HepG2 (cell line): ENCODE data around the gene NFKB2. TPM values are rescaled to one million over a fixed set of nuclear protein-coding genes. Genes with fewer than 3 reads are reported as not detected.
A peak's percentile ranks its signal among the peaks of the same experiment; 100 is the strongest.

Source experiments
- DNMT1 ChIP-seq: sonication (generic); formaldehyde crosslinking; IDR thresholded peaks from 2 replicates; pipeline ENCODE4 v1.5.1; 2020; ENCODE audit warnings: mild to moderate bottlenecking, missing genetic modification reagents
- EHMT2 ChIP-seq: fragments of 200-600 bp; sonication (generic); IDR thresholded peaks from 2 replicates; pipeline ENCODE4 v1.7.0; 2017; ENCODE audit warnings: antibody characterized with exemption, low read depth, low read length, borderline replicate concordance
- HMGXB4 ChIP-seq, 2 experiments: sonication (generic) in 1 of 2; formaldehyde crosslinking in 1 of 2; IDR thresholded peaks; 2 replicates each; pipeline versions ENCODE4 v1.4.0 to v1.6.1; 2018 to 2020; ENCODE audit warnings: missing genetic modification reagents in 2 of 2, borderline replicate concordance in 1 of 2, low read depth in 1 of 2, mild to moderate bottlenecking in 1 of 2, missing biosample characterization in 1 of 2
- IKZF5 ChIP-seq: IDR thresholded peaks from 2 replicates; pipeline ENCODE4 v1.6.1; 2018; ENCODE audit warnings: missing genetic modification reagents, mild to moderate bottlenecking, missing compliant biosample characterization
- KLF16 ChIP-seq, 2 experiments: sonication (generic) in 1 of 2; formaldehyde crosslinking in 1 of 2; IDR thresholded peaks; 2 replicates each; pipeline versions ENCODE4 v1.6.1 to v1.8.0; 2016 to 2023; ENCODE audit warnings: missing genetic modification reagents in 2 of 2, missing compliant biosample characterization in 1 of 2
- MIXL1 ChIP-seq: IDR thresholded peaks from 2 replicates; pipeline ENCODE4 v1.6.1; 2016
- PAWR ChIP-seq: sonication (generic); formaldehyde crosslinking; IDR thresholded peaks from 2 replicates; pipeline ENCODE4 v1.4.0; 2020; ENCODE audit warnings: missing genetic modification reagents, mild to moderate bottlenecking, borderline replicate concordance
- SMARCE1 ChIP-seq: fragments of 450-650 bp; IDR thresholded peaks from 2 replicates; pipeline ENCODE4 v1.6.1; 2017; ENCODE audit warnings: borderline replicate concordance
- SPEN ChIP-seq: sonication (generic); formaldehyde crosslinking; IDR thresholded peaks from 2 replicates; pipeline ENCODE4 v1.5.1; 2020; ENCODE audit warnings: low read depth, mild to moderate bottlenecking, missing genetic modification reagents
- TBL1XR1 ChIP-seq: fragments of 150-350 bp; IDR thresholded peaks from 2 replicates; pipeline ENCODE4 v1.6.1; 2014; ENCODE audit warnings: borderline replicate concordance, low read length; ENCODE audit not compliant: partially characterized antibody
- THAP9 ChIP-seq: sonication (generic); formaldehyde crosslinking; IDR thresholded peaks from 2 replicates; pipeline ENCODE4; 2020; ENCODE audit warnings: missing genetic modification reagents, mild to moderate bottlenecking, borderline replicate concordance
- ZBTB38 ChIP-seq: sonication (generic); formaldehyde crosslinking; IDR thresholded peaks from 2 replicates; pipeline ENCODE4 v1.5.1; 2020; ENCODE audit warnings: mild to moderate bottlenecking, missing genetic modification reagents
- ZFP82 ChIP-seq: sonication (generic); formaldehyde crosslinking; IDR thresholded peaks from 2 replicates; pipeline ENCODE4 v1.5.1; 2020; ENCODE audit warnings: mild to moderate bottlenecking, missing genetic modification reagents, borderline replicate concordance
- ZKSCAN8 ChIP-seq: IDR thresholded peaks from 2 replicates; pipeline ENCODE4 v1.6.1; 2016; ENCODE audit warnings: borderline replicate concordance, missing genetic modification reagents, missing compliant biosample characterization
- ZNF10 ChIP-seq: sonication (generic); formaldehyde crosslinking; IDR thresholded peaks from 2 replicates; pipeline ENCODE4 v1.4.0; 2020; ENCODE audit warnings: mild to moderate bottlenecking, low read depth, missing genetic modification reagents, borderline replicate concordance
- ZNF446 ChIP-seq: sonication (generic); formaldehyde crosslinking; IDR thresholded peaks from 2 replicates; pipeline ENCODE4 v1.5.0; 2020; ENCODE audit warnings: mild to moderate bottlenecking, missing genetic modification reagents
- ZNF670 ChIP-seq: sonication (generic); formaldehyde crosslinking; IDR thresholded peaks from 2 replicates; pipeline ENCODE4 v1.8.0; 2022; ENCODE audit warnings: mild to moderate bottlenecking, missing genetic modification reagents, borderline replicate concordance
- polyA plus RNA-seq, 8 experiments: library from polyadenylated mRNA; depleted of rRNA in 3 of 8; stranded (reverse) in 7 of 8; unstranded in 1 of 8; fragments of >200 nt; fragmentation: Illumina TruSeq in 4 of 8; extraction: Trizol in 4 of 8; gene quantifications; 2 replicates each; pipeline versions ENCODE4 v1.2.1 to v1.2.3, GENCODE V29; 2011 to 2016; ENCODE audit warnings: low read depth in 4 of 8, missing spikeins in 1 of 8, mixed read lengths in 1 of 8; ENCODE audit not compliant: insufficient read depth in 1 of 8
- total RNA-seq, 5 experiments: library from RNA; depleted of rRNA; stranded (reverse); fragments of >200 nt; fragmentation: Illumina TruSeq; extraction: Trizol; gene quantifications; 2 replicates each; pipeline ENCODE4 v1.2.3, GENCODE V29; 2016; ENCODE audit warnings: low read depth in 1 of 5
- TF ChIP-seq, protein P1 (sequence below): sonication (generic); formaldehyde crosslinking; IDR thresholded peaks from 2 replicates; pipeline ENCODE4 v1.9.0; 2021; ENCODE audit warnings: missing genetic modification reagents, borderline replicate concordance
- TF ChIP-seq, protein P2 (sequence below): sonication (generic); formaldehyde crosslinking; IDR thresholded peaks from 2 replicates; pipeline ENCODE4 v1.4.0; 2020; ENCODE audit warnings: missing genetic modification reagents

NFKB2 gene
- total and polyA plus RNA-seq, 2 of the 13 experiments (the other 11 are each of a cell fraction or from before 2014, with no cell fraction given) = 7.7 to 12.5 TPM

- peak; percentile 66 for TF ChIP-seq THAP9 (CRISPR knock-in tag)
- TF ChIP-seq ZNF670 = peak; percentile 44; the same call in 1 of the 2 replicates
- peak in 1 of 2 experiments; percentile 93; a peak in 1 of 4 replicates for TF ChIP-seq KLF16 (CRISPR knock-in tag; IDR thresholded peaks at IDR 0.05)
- TF ChIP-seq ZBTB38 (CRISPR knock-in tag) = peak; percentile 79; the same call in 1 of the 2 replicates
- peak; percentile 93 for TF ChIP-seq DNMT1 (CRISPR knock-in tag)
- peak; percentile 99 for TF ChIP-seq HMGXB4 (CRISPR knock-in tag; IDR thresholded peaks at IDR 0.05; ENCODE audit: borderline replicate concordance in 1 of 2, low read depth in 1 of 2)
- TF ChIP-seq ZNF446 (CRISPR knock-in tag) = no peak
- TF ChIP-seq TBL1XR1 = no peak
- no peak for TF ChIP-seq ZFP82 (CRISPR knock-in tag)
- no peak for TF ChIP-seq EHMT2
- TF ChIP-seq PAWR (CRISPR knock-in tag) = no peak
- 0 out of 2 replicates have a peak, but pooled peaks have one; percentile 82 for TF ChIP-seq ZKSCAN8 (CRISPR knock-in tag)
- TF ChIP-seq SMARCE1 = no peak
- TF ChIP-seq, protein P1, sequence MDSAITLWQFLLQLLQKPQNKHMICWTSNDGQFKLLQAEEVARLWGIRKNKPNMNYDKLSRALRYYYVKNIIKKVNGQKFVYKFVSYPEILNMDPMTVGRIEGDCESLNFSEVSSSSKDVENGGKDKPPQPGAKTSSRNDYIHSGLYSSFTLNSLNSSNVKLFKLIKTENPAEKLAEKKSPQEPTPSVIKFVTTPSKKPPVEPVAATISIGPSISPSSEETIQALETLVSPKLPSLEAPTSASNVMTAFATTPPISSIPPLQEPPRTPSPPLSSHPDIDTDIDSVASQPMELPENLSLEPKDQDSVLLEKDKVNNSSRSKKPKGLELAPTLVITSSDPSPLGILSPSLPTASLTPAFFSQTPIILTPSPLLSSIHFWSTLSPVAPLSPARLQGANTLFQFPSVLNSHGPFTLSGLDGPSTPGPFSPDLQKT (CRISPR knock-in tag) = no peak
- TF ChIP-seq IKZF5 (CRISPR knock-in tag) = peak; percentile 76; the same call in 1 of the 2 replicates
- TF ChIP-seq, protein P2, sequence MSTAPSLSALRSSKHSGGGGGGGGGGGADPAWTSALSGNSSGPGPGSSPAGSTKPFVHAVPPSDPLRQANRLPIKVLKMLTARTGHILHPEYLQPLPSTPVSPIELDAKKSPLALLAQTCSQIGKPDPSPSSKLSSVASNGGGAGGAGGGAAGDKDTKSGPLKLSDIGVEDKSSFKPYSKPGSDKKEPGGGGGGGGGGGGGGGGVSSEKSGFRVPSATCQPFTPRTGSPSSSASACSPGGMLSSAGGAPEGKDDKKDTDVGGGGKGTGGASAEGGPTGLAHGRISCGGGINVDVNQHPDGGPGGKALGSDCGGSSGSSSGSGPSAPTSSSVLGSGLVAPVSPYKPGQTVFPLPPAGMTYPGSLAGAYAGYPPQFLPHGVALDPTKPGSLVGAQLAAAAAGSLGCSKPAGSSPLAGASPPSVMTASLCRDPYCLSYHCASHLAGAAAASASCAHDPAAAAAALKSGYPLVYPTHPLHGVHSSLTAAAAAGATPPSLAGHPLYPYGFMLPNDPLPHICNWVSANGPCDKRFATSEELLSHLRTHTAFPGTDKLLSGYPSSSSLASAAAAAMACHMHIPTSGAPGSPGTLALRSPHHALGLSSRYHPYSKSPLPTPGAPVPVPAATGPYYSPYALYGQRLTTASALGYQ (CRISPR knock-in tag) = no peak
- peak; percentile 92 for TF ChIP-seq SPEN
- no peak for TF ChIP-seq ZNF10 (CRISPR knock-in tag)
- peak; percentile 37; the same call in 1 of the 2 replicates for TF ChIP-seq MIXL1 (CRISPR knock-in tag)
Measured at GRCh38 chr10:102399217-102400021, 3.9 kb downstream of the NFKB2 start (continued).
